ENCODE results near the gene SMOC1.

Gene SMOC1

GRCh38 chr14:69904246-69904645 lies 25.0 kb downstream of the SMOC1 start:
- no peaks in the 10 kb centered on the region for H3K36me3 ChIP-seq (replicated peaks; ENCODE audit: low read depth, low read length)
- no peak overlapping the region for H2AFZ ChIP-seq (ENCODE audit: low read depth, low read length)
- TF ChIP-seq CTCF (IDR thresholded peaks at IDR 0.05; ENCODE audit: low read depth, low read length) (no peak), EZH2phosphoT487 (IDR thresholded peaks at IDR 0.05; ENCODE audit: low read depth) (no peak)
- H3K4me3 ChIP-seq (ENCODE audit: low read length), result no peak overlapping the region
- peaks cover 22% of the 10 kb centered on the region for H3K27me3 ChIP-seq (ENCODE audit: low read depth, low read length)
- H3K4me1 ChIP-seq (ENCODE audit: low read length), result peaks cover 10% of the 10 kb centered on the region
- H3K9ac ChIP-seq (ENCODE audit: low read length), result no peak overlapping the region
- no peak overlapping the region for H3K4me2 ChIP-seq (ENCODE audit: low read length)
- no peak overlapping the region for H3K27ac ChIP-seq (ENCODE audit: low read length)
- no peaks in the 10 kb centered on the region for H3K9me3 ChIP-seq (ENCODE audit: insufficient read depth, low read length)
- H4K20me1 ChIP-seq (ENCODE audit: insufficient read depth, low read length), result no peaks in the 10 kb centered on the region
- H3K79me2 ChIP-seq (ENCODE audit: low read length), result no peaks in the 10 kb centered on the region

GRCh38 chr14:69906201-69906600 lies 27.0 kb downstream of the SMOC1 start:
- peaks cover 10% of the 10 kb centered on the region for H3K4me1 ChIP-seq (ENCODE audit: low read length)
- peaks cover 22% of the 10 kb centered on the region for H3K27me3 ChIP-seq (ENCODE audit: low read depth, low read length)
- no peak for TF ChIP-seq EZH2phosphoT487 (IDR thresholded peaks at IDR 0.05; ENCODE audit: low read depth)
- TF ChIP-seq CTCF (IDR thresholded peaks at IDR 0.05; ENCODE audit: low read depth, low read length), result no peak
- no peaks in the 10 kb centered on the region for H3K36me3 ChIP-seq (replicated peaks; ENCODE audit: low read depth, low read length)
- no peaks in the 10 kb centered on the region for H3K79me2 ChIP-seq (ENCODE audit: low read length)
- no peaks in the 10 kb centered on the region for H3K9me3 ChIP-seq (ENCODE audit: insufficient read depth, low read length)
- no peak overlapping the region for H2AFZ ChIP-seq (ENCODE audit: low read depth, low read length)
- H3K4me3 ChIP-seq (ENCODE audit: low read length), result no peak overlapping the region
- H3K4me2 ChIP-seq (ENCODE audit: low read length), result no peak overlapping the region
- no peak overlapping the region for H3K9ac ChIP-seq (ENCODE audit: low read length)
- H4K20me1 ChIP-seq (ENCODE audit: insufficient read depth, low read length), result no peaks in the 10 kb centered on the region
- no peak overlapping the region for H3K27ac ChIP-seq (ENCODE audit: low read length)

GRCh38 chr14:69909826-69910550 lies 30.8 kb downstream of the SMOC1 start:
- no peak overlapping the region for H3K4me2 ChIP-seq (ENCODE audit: low read length)
- H3K27me3 ChIP-seq (ENCODE audit: low read depth, low read length), result peaks cover 22% of the 10 kb centered on the region
- H3K36me3 ChIP-seq (replicated peaks; ENCODE audit: low read depth, low read length), result no peaks in the 10 kb centered on the region
- H4K20me1 ChIP-seq (ENCODE audit: insufficient read depth, low read length), result no peaks in the 10 kb centered on the region
- no peak overlapping the region for H3K9ac ChIP-seq (ENCODE audit: low read length)
- no peak overlapping the region for H3K27ac ChIP-seq (ENCODE audit: low read length)
- H3K79me2 ChIP-seq (ENCODE audit: low read length), result no peaks in the 10 kb centered on the region
- no peak overlapping the region for H3K4me3 ChIP-seq (ENCODE audit: low read length)
- peaks cover 10% of the 10 kb centered on the region for H3K4me1 ChIP-seq (ENCODE audit: low read length)
- TF ChIP-seq CTCF (IDR thresholded peaks at IDR 0.05; ENCODE audit: low read depth, low read length) (no peak), EZH2phosphoT487 (IDR thresholded peaks at IDR 0.05; ENCODE audit: low read depth) (no peak)
- H2AFZ ChIP-seq (ENCODE audit: low read depth, low read length), result no peak overlapping the region
- no peaks in the 10 kb centered on the region for H3K9me3 ChIP-seq (ENCODE audit: insufficient read depth, low read length)

GRCh38 chr14:69910871-69911270 lies 31.7 kb downstream of the SMOC1 start:
- TF ChIP-seq EZH2phosphoT487 (IDR thresholded peaks at IDR 0.05; ENCODE audit: low read depth), result no peak
- no peak for TF ChIP-seq CTCF (IDR thresholded peaks at IDR 0.05; ENCODE audit: low read depth, low read length)
- Histone ChIP-seq H3K79me2 (ENCODE audit: low read length) (no peaks in the 10 kb centered on the region), H2AFZ (ENCODE audit: low read depth, low read length) (no peak overlapping the region)

More at GRCh38 chr14:69910871-69911270, 31.7 kb downstream of the SMOC1 start:
- H3K9ac ChIP-seq (ENCODE audit: low read length), result no peak overlapping the region
- peaks cover 10% of the 10 kb centered on the region for H3K4me1 ChIP-seq (ENCODE audit: low read length)
- H3K4me2 ChIP-seq (ENCODE audit: low read length), result no peak overlapping the region
- no peaks in the 10 kb centered on the region for H3K36me3 ChIP-seq (replicated peaks; ENCODE audit: low read depth, low read length)
- no peaks in the 10 kb centered on the region for H4K20me1 ChIP-seq (ENCODE audit: insufficient read depth, low read length)
- no peak overlapping the region for H3K27ac ChIP-seq (ENCODE audit: low read length)
- no peaks in the 10 kb centered on the region for H3K9me3 ChIP-seq (ENCODE audit: insufficient read depth, low read length)
- peaks cover 15% of the 10 kb centered on the region for H3K27me3 ChIP-seq (ENCODE audit: low read depth, low read length)
- H3K4me3 ChIP-seq (ENCODE audit: low read length), result no peak overlapping the region
